ENCODE data around the gene PTPRK.

- no peak for TF ChIP-seq CTCF (conservative IDR thresholded peaks at IDR 0.05; ENCODE audit: low read depth in 2 of 2)
- no peak for TF ChIP-seq CREB1 (CRISPR knock-in tag; IDR thresholded peaks at IDR 0.05; ENCODE audit: low read depth)
- no peak for TF ChIP-seq REST (IDR thresholded peaks at IDR 0.05; ENCODE audit: unreplicated experiment)
- TF ChIP-seq POLR2AphosphoS5 (IDR thresholded peaks at IDR 0.05; ENCODE audit: low read depth), result no peak
- no peak for TF ChIP-seq EZH2 (IDR thresholded peaks at IDR 0.05; ENCODE audit: low read depth, unreplicated experiment)
- TF ChIP-seq EZH2phosphoT487 (IDR thresholded peaks at IDR 0.05; ENCODE audit: unreplicated experiment), result no peak
- TF ChIP-seq STAT1 (IDR thresholded peaks at IDR 0.05; ENCODE audit: unreplicated experiment), result no peak
These were observed 423.4 kb downstream of the PTPRK start for GRCh38 chr6:128097009-128097408.
